Hematopoietic multipotent progenitor cell treated with erythropoietin and hydrocortisone succinate and interleukin-3 and kit ligand, for 15 days (in vitro differentiated cells): ENCODE data around the gene CAMK2B.
"Not testable (repeated sequence)": the region's sequence is repeated elsewhere in the genome, so short reads cannot be mapped to it uniquely, and the experiment has no call there.

Experiments
- DNase-seq: peaks from one replicate; pipeline ENCODE4 v3.0.0-alpha.2; 2015; ENCODE audit warnings: low spot score

CAMK2B gene

GRCh38 chr7:44216521-44217222 lies 108.7 kb downstream of the CAMK2B start:
- no peak for DNase-seq

- no peak for DNase-seq
Observed at GRCh38 chr7:44216019-44216418, 109.4 kb downstream of the CAMK2B start.

GRCh38 chr7:44215531-44215930 lies 109.9 kb downstream of the CAMK2B start:
- no peak for DNase-seq

GRCh38 chr7:44213877-44214388 lies 111.5 kb downstream of the CAMK2B start:
- DNase-seq, result no peak

- DNase-seq, result no peak
Observed at GRCh38 chr7:44213206-44213876, 112.1 kb downstream of the CAMK2B start.

GRCh38 chr7:44212581-44213184 lies 112.7 kb downstream of the CAMK2B start:
- no peak for DNase-seq

- no peak for DNase-seq
Observed at GRCh38 chr7:44212018-44212417, 113.4 kb downstream of the CAMK2B start.

- DNase-seq, result no peak
Observed at GRCh38 chr7:44211126-44211675, 114.2 kb downstream of the CAMK2B start.

- no peak for DNase-seq
Observed at GRCh38 chr7:44210107-44210506, 115.3 kb downstream of the CAMK2B start.

GRCh38 chr7:44208085-44208484 lies 117.3 kb downstream of the CAMK2B start:
- DNase-seq, result no peak

GRCh38 chr7:44206008-44206407 lies 119.4 kb downstream of the CAMK2B start:
- no peak for DNase-seq

GRCh38 chr7:44201813-44202212 lies 123.6 kb downstream of the CAMK2B start:
- no peak for DNase-seq

GRCh38 chr7:44200699-44201461 lies 124.5 kb downstream of the CAMK2B start, which contains the start of gene YKT6:
YKT6 (plus strand) TSS chr7:44200978; CDS start chr7:44201136, 158 bp downstream.
- peak; percentile 88 for DNase-seq

GRCh38 chr7:44200163-44200562 lies 125.2 kb downstream of the CAMK2B start:
- not testable (repeated sequence) for DNase-seq

- no peak for DNase-seq
Observed at GRCh38 chr7:44197474-44197873, 127.9 kb downstream of the CAMK2B start.

- peak; percentile 12 for DNase-seq
Observed at GRCh38 chr7:44196450-44196872, 128.9 kb downstream of the CAMK2B start.

- DNase-seq, result no peak
Observed at GRCh38 chr7:44195889-44196288, 129.5 kb downstream of the CAMK2B start.

- no peak for DNase-seq
Observed at GRCh38 chr7:44194562-44195145, 130.7 kb downstream of the CAMK2B start.

GRCh38 chr7:44194069-44194468 lies 131.3 kb downstream of the CAMK2B start:
- peak; percentile 14 for DNase-seq

GRCh38 chr7:44193011-44193802 lies 132.2 kb downstream of the CAMK2B start:
- no peak for DNase-seq

GRCh38 chr7:44191171-44191570 lies 134.2 kb downstream of the CAMK2B start:
- no peak for DNase-seq
